GM11168 (cell line): ENCODE measurements around the gene TRAPPC10.

Experiments
- in situ Hi-C: fragments of 300-500 bp; cut with MboI; formaldehyde crosslinking; loops from one replicate; pipeline ENCODE4 v1.12.0; 2022; ENCODE audit warnings: low sequenced_read_pairs; ENCODE audit not compliant: unreplicated experiment

Gene TRAPPC10

DNA sequence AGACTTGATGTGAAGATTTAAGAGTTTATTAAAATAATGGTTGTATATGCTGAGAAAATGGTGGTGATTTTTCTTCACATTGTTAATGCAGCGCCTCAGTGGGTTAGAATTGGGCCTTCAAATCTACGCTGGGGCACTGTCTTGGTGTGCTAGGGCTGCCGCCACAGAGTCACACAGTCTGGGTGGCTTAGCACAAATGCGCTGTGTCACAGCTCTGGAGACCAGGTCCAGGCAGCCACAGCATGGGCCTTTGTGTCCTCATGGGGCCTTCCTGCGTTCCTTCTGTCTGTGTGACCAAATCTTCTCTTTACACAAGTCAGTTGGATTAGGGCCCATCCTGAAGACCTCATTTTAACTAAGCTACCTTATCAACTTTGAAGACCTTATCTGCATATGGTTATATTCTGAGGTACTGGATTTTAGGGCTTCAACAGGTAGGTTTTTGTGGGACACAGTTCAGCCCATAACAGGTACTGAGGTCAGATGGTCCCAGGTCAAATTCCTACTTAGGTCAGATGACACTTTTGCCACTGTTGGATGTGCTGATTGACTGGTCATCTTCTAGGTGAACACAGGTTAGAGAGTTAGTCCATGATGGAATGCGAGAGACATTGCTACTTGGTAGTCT, 17.5 kb downstream of the TRAPPC10 start:
- in situ Hi-C loops = no loop called here

DNA sequence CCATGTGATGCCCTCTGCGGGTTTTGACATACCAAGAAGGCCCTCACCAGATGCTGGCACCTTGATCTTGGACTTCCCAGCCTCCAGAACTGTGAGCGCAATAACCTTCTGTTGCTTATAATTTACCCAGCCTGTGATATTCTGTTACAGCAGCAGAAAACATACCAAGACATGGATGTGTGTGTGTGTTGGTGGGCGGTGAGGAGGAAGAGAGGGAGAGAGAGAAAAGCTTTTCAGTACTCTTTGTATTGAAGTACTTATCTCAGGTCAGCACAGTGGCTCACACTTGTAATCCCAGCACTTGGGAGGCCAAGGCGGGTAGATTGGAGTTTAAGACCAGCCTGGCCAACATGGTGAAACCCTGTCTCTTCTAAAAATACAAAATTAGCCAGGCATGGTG, 23.1 kb downstream of the TRAPPC10 start:
- in situ Hi-C loops = no loop called here

DNA sequence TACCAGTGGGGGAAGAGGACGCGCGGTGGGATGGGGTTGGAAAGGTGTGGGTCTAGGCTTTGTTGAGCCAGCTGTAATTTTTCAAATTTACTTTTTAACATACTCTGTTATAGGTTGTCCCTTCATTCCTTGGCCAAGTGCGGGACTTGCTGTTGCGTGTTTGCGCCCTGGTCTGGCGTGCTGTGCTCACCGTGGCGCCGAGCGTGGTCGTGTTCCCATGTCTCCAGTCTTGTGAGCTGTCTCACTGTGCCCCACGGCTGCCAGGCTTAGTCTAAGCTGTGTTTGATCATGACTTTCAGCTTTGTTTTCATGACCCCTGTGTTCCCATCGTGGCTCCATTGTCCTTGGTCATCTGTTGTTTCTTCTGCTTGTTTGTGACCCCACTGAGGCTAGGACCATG, 26.0 kb downstream of the TRAPPC10 start:
- in situ Hi-C loops = no loop called here

DNA sequence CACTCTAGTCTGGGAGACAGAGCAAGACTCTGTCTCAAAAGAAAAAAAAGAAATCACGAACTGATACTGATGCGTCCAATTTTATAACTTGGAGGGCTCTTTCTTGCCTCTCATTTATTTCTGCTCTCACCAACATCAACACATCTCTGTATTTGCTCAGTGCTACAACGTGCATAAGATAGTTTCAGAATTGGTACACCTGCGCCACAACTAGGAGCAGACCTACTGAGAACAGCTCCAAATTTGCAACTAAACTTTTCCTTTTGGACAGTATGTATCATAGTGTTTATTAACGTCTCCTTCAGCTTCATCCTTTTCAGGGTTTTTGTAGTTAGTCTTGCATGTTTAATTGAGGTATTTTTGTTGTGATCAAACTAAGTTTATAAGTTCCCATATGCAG, 27.7 kb downstream of the TRAPPC10 start:
- in situ Hi-C loops = no loop called here

DNA sequence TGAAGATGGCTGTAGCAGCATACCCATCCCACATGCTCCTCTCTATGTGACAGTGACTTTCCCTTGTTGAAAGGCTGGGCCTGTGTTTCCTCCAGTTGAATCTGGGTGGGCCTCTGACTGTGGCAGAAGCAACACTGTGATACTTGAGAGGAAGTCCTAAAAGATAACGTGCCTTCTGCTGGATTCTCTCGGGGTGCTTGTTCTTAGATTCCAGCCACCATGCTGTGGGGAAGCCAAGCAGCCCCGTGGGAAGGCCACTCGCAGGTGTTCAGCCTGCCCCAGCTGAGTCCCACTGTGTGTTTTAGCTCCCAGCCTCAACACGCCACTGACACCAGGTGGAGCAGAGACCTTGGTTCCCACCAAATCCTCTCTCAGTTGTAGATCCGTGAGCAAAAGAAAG, 31.5 kb downstream of the TRAPPC10 start:
- in situ Hi-C loops = no loop called here

DNA sequence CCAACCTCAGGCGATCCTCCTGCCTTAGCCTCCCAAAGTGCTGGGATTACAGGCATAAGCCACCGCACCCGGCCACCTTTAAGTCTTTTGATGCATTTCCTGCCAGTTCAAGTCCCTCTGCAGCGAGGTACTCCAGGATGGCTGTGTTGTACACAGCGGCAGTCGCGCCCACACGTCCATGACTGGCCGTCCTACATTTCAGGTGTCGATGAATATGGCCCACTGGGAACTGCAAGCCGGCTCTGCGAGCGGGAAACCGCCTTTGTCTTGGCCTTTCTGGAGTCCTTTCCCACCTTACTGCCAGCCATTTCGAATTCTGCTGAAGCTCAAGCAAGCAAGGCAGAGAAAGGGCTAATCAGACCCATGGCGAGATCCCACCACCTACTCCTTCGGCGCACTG, 34.6 kb downstream of the TRAPPC10 start:
- in situ Hi-C loops = no loop called here

DNA sequence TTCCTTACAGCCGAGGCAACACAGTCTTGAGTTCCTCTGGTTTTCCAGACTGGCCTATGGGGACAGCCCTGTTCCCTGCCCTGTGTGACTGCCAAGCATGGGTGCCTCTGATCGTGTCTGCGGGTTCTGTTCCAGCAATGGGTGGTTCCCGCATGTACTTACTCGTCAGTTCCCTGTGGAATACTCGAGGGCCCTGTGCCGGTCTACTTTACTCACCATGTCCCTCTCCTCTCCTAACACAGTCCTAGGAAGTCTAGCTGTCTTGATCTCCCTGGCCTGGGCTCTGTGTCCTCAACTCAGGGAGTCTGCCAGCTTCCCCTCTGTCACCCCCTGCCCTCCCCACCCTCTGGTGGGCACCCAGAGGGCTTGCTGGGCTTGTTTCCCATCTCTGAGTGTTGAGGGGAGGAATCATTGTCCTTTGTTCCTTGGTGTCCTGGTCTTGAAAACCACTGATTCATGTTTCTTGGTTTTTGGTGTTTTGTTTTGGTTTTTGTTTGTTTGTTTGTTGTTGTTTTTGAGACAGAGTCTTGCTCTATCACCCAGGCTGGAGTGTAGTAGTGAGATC, 36.0 kb downstream of the TRAPPC10 start:
- in situ Hi-C loops = no loop called here

DNA sequence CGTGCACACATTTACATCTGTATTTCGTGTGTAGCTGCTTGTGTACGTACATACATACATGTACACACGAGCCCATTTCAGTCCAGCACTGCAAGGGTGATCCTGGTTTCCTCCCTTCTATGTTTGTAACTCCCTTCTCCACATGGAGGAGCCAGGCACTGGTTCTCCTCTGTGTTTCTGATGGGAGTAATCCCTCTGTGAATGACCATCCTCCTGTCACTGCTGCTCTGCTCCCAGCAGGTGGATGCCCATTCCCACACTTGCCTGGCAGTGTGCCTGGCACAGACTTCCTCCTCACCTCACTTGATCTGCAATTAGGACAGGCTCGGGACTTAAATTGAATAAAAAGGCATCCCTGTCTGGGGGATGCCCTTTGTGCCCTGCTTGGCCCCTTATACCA, 37.1 kb downstream of the TRAPPC10 start:
- in situ Hi-C loops = no loop called here

DNA sequence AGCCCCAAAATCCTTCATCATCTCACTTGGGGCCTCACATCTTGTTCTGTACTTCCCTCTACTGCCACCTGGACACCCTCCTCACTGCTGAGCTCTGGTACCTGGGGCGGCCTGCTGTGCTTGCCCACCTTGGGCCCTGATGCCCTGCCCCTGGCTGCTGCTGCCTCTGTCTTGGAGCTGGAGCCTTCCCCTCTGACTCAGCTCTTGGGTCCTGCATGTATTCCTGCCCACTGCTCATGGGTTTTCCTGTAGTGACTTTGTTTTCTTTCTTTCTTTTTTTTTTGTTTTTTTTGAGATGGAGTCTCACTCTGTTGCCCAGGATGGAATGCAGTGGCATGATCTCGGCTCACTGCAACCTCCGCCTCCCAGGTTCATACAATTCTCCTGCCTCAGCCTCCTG, 37.5 kb downstream of the TRAPPC10 start:
- in situ Hi-C loops = no loop called here

DNA sequence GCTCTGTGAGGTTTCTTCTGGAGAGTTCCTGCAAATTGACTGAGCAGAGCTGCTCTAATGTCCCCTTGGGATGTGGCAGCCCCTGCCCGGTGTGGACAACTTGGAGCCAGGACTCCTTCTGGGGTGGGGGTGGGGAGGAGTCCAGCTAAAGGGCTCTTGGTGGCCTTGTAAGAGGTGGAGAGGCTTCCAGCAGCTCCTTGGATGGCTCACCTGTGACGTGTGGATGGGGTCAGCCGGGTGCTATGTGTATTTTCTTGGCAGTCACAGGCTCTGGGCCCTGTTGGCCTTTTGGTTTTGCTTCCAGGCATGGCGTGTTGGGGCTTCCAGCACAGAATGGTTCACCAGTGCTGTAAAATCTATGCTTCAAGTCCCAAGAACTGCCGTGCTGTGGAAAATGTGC, 38.2 kb downstream of the TRAPPC10 start:
- in situ Hi-C loops = no loop called here

DNA sequence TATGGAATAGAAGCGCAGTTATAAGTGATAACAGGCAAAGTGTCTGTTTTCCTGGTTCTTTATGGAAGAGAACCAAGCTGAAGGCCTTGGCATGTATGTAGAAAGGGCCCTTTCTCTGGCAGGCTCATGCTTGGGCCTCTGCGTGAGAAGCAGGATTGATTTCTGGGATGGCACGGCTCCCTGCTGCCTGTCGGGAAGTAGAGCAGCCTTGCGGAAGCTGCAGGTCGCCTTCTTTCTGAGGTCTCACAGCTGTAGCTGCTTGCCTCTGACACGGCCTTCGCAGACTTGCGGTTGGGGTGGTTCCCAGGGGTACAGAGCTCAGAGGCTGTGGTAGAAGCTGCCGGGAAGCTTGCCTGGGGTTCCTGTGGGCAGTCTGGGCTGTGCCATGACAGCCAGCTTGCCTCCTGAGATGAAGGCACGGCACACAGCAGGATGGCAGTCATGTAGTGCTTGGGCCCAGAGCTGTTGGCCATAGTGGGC, 39.4 kb downstream of the TRAPPC10 start:
- in situ Hi-C loops = no loop called here

DNA sequence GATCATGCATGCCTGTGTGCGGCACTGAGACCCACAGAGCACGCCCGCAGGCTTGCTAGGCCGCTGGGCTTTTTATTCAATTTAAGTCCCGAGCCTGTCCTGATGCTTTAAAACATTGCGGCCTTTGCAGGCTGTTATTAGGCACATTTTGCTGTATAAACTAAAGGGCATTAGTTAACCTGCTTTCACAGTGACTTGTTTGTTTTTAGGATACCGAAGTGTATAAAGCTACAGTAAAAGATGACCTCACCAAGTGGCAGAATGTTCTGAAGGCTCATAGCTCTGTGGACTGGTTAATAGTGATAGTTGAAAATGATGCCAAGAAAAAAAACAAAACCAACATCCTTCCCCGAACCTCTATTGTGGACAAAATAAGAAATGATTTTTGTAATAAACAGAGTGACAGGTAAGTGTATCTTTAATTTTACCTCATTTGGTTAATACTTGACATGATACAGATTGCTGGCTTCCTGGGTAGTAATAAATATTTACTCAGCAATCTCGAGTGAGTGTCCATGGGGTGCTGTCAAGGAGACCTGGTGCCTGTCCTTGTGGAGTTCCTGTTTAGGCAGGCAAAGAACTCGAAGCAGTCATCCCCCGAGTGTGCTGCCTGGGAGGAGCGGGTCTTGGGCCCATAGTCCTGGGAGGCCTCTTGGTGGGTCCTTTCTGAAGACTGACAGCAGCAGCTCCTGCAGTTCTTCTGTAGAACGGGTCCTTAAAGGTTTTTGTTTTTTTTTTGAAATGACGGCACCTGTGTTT, 40.1 kb downstream of the TRAPPC10 start:
- in situ Hi-C loops = no loop called here

DNA sequence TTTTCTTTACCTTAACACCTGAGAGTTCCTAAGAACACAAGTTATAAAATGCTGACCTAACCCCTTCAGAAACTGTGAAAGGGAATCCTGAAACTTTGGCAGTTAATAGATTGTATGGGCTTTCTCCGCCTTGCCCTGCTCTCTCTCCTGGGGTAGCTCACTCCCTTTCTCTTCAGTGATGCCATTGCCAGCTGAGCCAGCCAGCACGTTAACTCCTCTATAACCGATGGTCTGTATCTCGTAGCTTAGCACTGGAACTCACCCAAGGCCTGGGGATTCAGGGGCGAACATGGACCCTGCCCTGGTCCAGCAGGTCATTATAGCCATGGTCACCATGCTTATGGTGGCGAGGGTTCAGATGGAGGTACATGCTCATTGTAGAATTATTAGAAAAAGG, 40.7 kb downstream of the TRAPPC10 start:
- in situ Hi-C loops = no loop called here

DNA sequence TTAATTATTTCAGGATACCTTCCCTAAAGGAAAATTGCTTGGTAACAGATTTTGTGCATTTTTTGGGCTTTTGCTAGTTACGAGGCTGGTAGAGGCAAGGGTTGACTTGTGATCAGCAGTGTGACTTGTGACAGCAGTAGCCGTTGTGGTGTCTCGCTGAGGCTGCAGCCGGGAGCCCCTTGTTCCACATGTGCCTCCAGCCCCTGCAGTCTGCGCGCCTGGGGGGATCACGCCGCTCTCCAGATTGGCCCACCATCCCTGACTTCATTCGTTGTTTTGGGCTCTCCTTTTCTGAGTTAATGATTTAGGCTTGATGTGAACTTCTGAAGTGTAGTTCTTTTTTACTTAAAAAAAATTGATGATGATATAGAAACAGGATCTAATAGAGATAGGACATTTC, 41.5 kb downstream of the TRAPPC10 start:
- in situ Hi-C loops = no loop called here

DNA sequence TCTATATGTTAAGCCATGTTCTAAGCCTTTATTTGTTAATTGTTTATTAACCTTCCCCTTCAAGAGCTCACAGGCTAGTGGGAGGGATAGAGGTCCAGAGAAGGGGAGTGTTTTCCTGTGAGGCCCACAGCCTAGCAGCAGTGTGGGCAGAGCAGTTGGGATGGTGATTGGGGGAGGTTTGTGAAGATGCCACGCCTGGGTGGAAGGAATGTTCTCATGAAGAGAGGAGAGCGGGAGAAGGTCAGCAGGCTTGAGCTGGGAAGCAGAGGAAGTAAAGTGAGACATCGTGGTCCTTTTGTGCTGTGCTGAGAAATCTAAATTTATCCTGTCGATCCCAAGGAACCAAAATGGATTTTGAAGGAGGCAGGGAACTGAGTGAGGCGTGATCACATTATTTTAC, 42.6 kb downstream of the TRAPPC10 start:
- in situ Hi-C loops = no loop called here

DNA sequence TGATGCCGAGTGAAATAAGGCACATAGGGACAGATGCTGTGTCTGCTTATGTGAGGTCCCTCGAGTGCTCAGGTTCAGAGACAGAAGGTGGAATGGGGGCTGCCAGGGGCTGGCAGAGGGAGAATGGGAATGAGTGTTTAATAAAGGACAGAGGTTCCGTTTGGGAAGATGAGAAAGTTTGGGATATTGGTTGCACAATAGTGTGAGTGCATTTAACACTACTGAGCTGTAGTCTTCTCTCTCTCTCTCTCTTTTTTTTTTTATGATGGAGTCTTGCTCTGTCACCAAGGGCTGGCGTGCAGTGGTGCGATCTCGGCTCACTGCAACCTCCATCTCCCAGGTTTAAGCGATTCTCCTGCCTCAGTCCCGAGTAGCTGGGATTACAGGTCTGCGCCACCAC, 44.9 kb downstream of the TRAPPC10 start:
- in situ Hi-C loops = no loop called here

DNA sequence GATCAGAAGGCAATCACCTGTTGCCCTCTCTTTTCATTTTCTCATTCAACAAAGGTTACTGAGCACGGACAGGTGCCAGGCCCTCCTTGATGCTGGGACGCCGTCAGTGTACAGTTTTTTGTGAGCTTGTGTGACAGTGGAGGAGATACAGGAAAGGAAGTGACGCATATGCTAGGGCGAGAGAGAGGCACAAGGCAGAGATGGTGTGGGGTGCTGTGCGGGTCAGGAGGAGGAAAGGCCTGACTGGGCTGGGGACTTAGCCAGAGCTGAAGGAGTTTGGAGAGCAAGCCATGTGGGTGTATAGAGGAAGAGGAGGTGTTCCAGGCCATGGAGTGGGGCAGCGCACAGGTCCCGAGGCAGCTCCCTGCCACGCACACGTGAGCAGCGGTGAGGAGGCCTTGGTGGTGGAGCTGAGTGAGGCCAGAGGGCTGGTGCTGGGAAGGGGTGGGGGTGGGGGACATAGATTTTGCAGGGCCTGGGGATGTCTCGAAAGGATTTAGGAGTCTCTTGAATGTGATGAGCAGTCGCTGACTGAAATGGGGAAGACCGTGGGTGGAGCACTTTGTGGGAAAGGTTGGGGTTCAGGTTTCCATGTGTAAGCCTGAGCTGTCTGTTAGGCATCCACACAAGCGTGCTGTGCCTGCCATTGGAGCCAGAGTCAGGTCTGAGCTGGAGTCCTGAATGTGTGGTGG, 46.0 kb downstream of the TRAPPC10 start:
- in situ Hi-C loops = no loop called here

DNA sequence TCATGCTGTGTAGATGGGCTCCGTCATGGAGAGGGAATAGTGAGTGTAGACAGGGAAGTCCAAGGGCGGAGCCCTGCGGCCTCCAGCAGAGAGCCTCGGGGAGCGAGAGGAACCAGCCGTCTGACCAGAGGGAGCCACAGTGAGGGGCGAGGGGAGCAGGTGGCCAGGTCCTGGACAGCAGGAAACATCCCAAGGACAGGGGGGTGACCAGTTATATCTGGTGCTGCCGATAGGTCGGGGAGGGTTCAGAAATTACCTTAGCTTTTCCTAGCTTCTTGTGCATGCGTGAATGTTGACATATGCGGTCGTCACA, 46.5 kb downstream of the TRAPPC10 start:
- in situ Hi-C loops = no loop called here

DNA sequence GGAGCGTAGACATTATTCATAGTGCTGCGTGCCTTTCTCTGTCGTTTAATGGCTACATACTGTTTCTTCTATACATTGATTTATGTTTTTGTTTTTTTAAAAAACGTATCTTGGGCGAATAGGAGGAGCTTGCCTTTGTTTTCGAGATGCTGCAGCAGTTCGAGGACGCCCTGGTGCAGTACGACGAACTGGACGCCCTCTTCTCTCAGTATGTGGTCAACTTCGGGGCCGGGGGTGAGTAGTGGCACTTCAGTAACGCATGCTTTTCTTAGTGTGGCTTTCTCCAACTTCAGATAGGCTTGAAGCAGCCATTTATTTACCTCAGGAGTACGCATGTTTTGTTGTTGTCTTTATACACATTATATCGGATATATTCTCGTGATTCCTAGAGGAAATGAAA, 46.9 kb downstream of the TRAPPC10 start:
- in situ Hi-C loops = no loop called here

DNA sequence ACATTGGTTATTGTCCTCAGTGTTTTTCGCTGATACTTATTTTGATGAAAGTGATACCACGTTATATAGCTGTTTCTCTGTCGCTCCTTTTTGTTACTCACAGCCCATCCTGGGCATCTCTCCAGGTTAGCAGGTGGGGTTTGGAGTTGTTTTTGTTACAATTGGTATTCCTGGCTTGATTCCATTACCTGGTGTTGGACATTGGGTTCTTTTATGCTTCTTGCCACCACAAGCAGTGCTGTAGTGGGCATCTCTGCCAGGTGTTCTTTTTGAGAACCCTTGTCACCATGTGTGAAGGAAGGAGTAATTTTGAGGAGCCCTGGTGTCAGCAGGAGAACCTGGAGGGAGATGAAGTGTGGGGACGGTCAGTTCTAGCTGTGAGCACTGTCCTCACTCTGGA, 47.6 kb downstream of the TRAPPC10 start:
- in situ Hi-C loops = no loop called here

DNA sequence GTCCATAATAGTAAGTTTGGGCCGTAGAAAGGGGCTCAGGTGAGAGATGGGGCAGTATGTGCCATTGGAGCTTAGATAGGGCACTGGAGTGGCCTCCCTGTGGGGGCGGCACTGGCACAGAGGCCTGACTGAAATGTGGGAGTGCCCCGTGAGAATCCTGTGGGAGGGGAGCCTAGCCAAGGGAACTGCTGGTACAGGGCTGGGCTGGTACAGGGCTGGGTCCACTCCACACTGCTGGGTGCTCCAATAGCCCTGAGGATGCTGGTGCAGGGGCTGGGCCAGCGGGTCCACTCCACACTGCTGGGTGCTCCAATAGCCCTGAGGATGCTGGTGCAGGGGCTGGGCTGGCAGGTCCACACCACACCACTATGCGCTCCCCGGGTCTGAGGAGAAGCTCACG, 50.3 kb downstream of the TRAPPC10 start:
- in situ Hi-C loops = no loop called here
